GM12878 (cell line): ENCODE measurements around the gene TMEM214. TPM values are rescaled to one million over a fixed set of nuclear protein-coding genes. Genes with fewer than 3 reads are reported as not detected.

Experiments used
- CHD4 ChIP-seq: fragments of 200-600 bp; sonication (generic); IDR thresholded peaks from 2 replicates; pipeline ENCODE4 v1.6.1; 2016; ENCODE audit warnings: mild to moderate bottlenecking
- EZH2 ChIP-seq: IDR thresholded peaks from 2 replicates; pipeline ENCODE4 v1.6.1; 2012; ENCODE audit warnings: low read depth, mild to moderate bottlenecking, control low read depth, inconsistent platforms, low read length, borderline replicate concordance; ENCODE audit not compliant: control insufficient read depth
- GABPA ChIP-seq: IDR thresholded peaks from 2 replicates; pipeline ENCODE4 v1.6.1; 2014; ENCODE audit warnings: antibody characterized with exemption, low read depth, mild to moderate bottlenecking, inconsistent platforms
- GATAD2B ChIP-seq: fragments of 450-650 bp; conservative IDR thresholded peaks from 2 replicates; pipeline ENCODE4 v1.6.1; 2017; ENCODE audit warnings: low read depth, mild to moderate bottlenecking, moderate library complexity
- KAT2A ChIP-seq: conservative IDR thresholded peaks from 2 replicates; pipeline ENCODE4 v1.6.1; 2011; ENCODE audit warnings: low read depth, low read length; ENCODE audit not compliant: control insufficient read depth
- KDM1A ChIP-seq: fragments of 200-600 bp; sonication (generic); IDR thresholded peaks from 2 replicates; pipeline ENCODE4 v1.6.1; 2016; ENCODE audit warnings: borderline replicate concordance
- MXI1 ChIP-seq: fragments of 150-350 bp; IDR thresholded peaks from 2 replicates; pipeline ENCODE4 v1.6.1; 2011; ENCODE audit warnings: low read depth, mild to moderate bottlenecking, inconsistent platforms, low read length, improper control_type of control experiment
- NRF1 ChIP-seq: conservative IDR thresholded peaks from 2 replicates; pipeline ENCODE4 v1.6.1; 2011; ENCODE audit warnings: mild to moderate bottlenecking, low read depth, low read length, improper control_type of control experiment
- PAX8 ChIP-seq: fragments of 450-650 bp; IDR thresholded peaks from 2 replicates; pipeline ENCODE4 v1.6.1; 2017; ENCODE audit warnings: mild to moderate bottlenecking, moderate library complexity
- PML ChIP-seq: IDR thresholded peaks from 2 replicates; pipeline ENCODE4 v1.6.1; 2012; ENCODE audit warnings: low read length, inconsistent platforms
- RBBP5 ChIP-seq: fragments of 200-600 bp; sonication (generic); conservative IDR thresholded peaks from 2 replicates; pipeline ENCODE4 v1.6.1; 2016
- RELA ChIP-seq: fragments of 450-650 bp; IDR thresholded peaks from 2 replicates; pipeline ENCODE4 v1.8.0; 2014; ENCODE audit warnings: borderline replicate concordance; ENCODE audit not compliant: partially characterized antibody
- STAT3 ChIP-seq: IDR thresholded peaks from 2 replicates; pipeline ENCODE4 v1.6.1; 2011; ENCODE audit warnings: low read depth, low read length, improper control_type of control experiment
- TARDBP ChIP-seq: IDR thresholded peaks from 2 replicates; pipeline ENCODE4 v1.6.1; 2016; ENCODE audit warnings: borderline replicate concordance
- YBX1 ChIP-seq: fragments of 450-650 bp; IDR thresholded peaks from 2 replicates; pipeline ENCODE4 v1.6.1; 2016; ENCODE audit warnings: antibody characterized with exemption
- polyA plus RNA-seq, 11 experiments: library from polyadenylated mRNA; depleted of rRNA in 4 of 11; unstranded in 6 of 11; stranded (reverse) in 5 of 11; fragments of >200 nt; fragmentation: Nextera tagmentation in 4 of 11; fragmentation: Illumina TruSeq in 1 of 11; extraction: Ambion mirVana in 4 of 11; extraction: Trizol in 1 of 11; gene quantifications; 1 replicate in 1 of 11; 2 replicates in 10 of 11; pipeline versions ENCODE4 v1.2.1 to v1.2.3, GENCODE V29; 2011 to 2016; ENCODE audit warnings: inconsistent platforms in 2 of 11, missing spikeins in 2 of 11, low read depth in 1 of 11
- total RNA-seq, 4 experiments: library from RNA; depleted of rRNA in 3 of 4; stranded (reverse); fragments of >200 nt in 3 of 4; fragmentation: Illumina TruSeq in 1 of 4; extraction: Trizol in 1 of 4; gene quantifications; 2 replicates each; pipeline versions ENCODE4 v1.2.1 to v1.2.3, GENCODE V29; 2013 to 2021
- TF ChIP-seq, protein P1 (sequence below): fragments of 450-650 bp; IDR thresholded peaks from 2 replicates; pipeline ENCODE4 v1.6.1; 2017; ENCODE audit warnings: mild to moderate bottlenecking
- TF ChIP-seq, protein P2 (sequence below): IDR thresholded peaks from 2 replicates; pipeline ENCODE4 v1.6.1; 2011; ENCODE audit warnings: low read depth, mild to moderate bottlenecking, low read length, moderate library complexity, borderline replicate concordance; ENCODE audit errors: extremely low read depth
- TF ChIP-seq, protein P3 (sequence below): fragments of 450-650 bp; IDR thresholded peaks from 2 replicates; pipeline ENCODE4 v1.6.1; 2016; ENCODE audit warnings: mild to moderate bottlenecking
- TF ChIP-seq, protein P4 (sequence below): fragments of 150-350 bp; IDR thresholded peaks from 2 replicates; pipeline ENCODE4 v1.6.1; 2016; ENCODE audit warnings: low read depth, low read length

TMEM214 gene
- total and polyA plus RNA-seq, 10 of the 15 experiments (the other 5 are each of a cell fraction or from before 2014, with no cell fraction given), result 10.4 to 79.2 (median 45.0) TPM

DNA sequence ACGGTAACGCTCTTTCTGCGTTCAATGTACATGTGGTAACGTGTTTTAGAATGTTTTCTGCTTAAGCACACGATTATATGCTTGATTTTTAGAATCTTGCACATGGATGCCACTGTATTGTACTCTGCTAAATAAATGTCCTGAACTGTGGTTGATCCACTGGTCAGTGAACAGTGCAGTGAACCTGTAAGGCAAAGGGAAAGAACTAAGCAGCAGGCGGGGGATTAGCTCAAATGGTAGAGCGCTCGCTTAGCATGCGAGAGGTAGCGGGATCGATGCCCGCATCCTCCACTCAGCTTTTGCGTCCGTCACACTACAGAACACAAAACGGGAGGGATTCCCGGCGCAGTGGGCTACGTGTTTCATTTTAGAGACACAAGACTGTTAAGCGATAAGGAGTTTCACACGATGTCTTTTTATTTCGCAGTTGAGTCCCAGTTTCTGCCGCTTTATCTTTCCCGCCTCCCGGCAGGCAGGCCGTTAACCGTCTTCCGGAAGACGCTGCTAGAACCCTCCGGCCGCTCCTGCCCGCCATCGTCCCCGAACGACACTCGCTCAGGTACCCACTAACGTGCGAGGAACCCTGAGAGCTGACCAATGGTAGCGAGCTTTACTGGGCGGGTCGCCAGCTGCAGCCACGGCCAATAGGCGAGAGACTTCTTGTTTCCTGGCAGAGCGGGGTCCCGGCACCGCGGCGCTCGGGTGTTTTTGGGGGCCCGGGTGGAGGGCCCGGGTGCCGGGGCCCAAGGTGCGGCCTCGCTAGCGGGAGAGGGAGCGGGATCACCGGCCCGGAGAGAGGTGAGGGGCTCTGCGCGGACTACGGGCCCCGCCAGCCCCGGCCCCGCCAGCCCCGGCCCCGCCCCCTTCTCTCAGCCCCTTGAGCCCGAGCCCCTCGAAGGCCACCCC, 18.5 kb downstream of the TMEM214 start, which contains the start of gene AGBL5 (continued):
- TF ChIP-seq, protein P1, sequence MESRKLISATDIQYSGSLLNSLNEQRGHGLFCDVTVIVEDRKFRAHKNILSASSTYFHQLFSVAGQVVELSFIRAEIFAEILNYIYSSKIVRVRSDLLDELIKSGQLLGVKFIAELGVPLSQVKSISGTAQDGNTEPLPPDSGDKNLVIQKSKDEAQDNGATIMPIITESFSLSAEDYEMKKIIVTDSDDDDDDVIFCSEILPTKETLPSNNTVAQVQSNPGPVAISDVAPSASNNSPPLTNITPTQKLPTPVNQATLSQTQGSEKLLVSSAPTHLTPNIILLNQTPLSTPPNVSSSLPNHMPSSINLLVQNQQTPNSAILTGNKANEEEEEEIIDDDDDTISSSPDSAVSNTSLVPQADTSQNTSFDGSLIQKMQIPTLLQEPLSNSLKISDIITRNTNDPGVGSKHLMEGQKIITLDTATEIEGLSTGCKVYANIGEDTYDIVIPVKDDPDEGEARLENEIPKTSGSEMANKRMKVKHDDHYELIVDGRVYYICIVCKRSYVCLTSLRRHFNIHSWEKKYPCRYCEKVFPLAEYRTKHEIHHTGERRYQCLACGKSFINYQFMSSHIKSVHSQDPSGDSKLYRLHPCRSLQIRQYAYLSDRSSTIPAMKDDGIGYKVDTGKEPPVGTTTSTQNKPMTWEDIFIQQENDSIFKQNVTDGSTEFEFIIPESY, result no peak
- TF ChIP-seq STAT3 (no peak), MXI1 (no peak; the same call in none of the 2 replicates), EZH2 (no peak), RBBP5 (no peak), YBX1 (no peak), CHD4 (no peak), TARDBP (peak; percentile 98), GABPA (peak; percentile 25; the same call in 1 of the 2 replicates), KDM1A (no peak), PAX8 (no peak), NRF1 (no peak), KAT2A (no peak), RELA (peak; percentile 19), GATAD2B (peak; percentile 45; the same call in 1 of the 2 replicates), PML (peak; percentile 93; the same call in 1 of the 2 replicates)
- TF ChIP-seq, protein P2, sequence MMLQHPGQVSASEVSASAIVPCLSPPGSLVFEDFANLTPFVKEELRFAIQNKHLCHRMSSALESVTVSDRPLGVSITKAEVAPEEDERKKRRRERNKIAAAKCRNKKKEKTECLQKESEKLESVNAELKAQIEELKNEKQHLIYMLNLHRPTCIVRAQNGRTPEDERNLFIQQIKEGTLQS, result no peak
- TF ChIP-seq, protein P3, sequence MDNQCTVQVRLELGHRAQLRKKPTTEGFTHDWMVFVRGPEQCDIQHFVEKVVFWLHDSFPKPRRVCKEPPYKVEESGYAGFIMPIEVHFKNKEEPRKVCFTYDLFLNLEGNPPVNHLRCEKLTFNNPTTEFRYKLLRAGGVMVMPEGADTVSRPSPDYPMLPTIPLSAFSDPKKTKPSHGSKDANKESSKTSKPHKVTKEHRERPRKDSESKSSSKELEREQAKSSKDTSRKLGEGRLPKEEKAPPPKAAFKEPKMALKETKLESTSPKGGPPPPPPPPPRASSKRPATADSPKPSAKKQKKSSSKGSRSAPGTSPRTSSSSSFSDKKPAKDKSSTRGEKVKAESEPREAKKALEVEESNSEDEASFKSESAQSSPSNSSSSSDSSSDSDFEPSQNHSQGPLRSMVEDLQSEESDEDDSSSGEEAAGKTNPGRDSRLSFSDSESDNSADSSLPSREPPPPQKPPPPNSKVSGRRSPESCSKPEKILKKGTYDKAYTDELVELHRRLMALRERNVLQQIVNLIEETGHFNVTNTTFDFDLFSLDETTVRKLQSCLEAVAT, result peak; percentile 67
- TF ChIP-seq, protein P4, sequence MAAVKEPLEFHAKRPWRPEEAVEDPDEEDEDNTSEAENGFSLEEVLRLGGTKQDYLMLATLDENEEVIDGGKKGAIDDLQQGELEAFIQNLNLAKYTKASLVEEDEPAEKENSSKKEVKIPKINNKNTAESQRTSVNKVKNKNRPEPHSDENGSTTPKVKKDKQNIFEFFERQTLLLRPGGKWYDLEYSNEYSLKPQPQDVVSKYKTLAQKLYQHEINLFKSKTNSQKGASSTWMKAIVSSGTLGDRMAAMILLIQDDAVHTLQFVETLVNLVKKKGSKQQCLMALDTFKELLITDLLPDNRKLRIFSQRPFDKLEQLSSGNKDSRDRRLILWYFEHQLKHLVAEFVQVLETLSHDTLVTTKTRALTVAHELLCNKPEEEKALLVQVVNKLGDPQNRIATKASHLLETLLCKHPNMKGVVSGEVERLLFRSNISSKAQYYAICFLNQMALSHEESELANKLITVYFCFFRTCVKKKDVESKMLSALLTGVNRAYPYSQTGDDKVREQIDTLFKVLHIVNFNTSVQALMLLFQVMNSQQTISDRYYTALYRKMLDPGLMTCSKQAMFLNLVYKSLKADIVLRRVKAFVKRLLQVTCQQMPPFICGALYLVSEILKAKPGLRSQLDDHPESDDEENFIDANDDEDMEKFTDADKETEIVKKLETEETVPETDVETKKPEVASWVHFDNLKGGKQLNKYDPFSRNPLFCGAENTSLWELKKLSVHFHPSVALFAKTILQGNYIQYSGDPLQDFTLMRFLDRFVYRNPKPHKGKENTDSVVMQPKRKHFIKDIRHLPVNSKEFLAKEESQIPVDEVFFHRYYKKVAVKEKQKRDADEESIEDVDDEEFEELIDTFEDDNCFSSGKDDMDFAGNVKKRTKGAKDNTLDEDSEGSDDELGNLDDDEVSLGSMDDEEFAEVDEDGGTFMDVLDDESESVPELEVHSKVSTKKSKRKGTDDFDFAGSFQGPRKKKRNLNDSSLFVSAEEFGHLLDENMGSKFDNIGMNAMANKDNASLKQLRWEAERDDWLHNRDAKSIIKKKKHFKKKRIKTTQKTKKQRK, result no peak
